ENCODE data around the gene ZNF132. TPM values are rescaled to one million over a fixed set of nuclear protein-coding genes. Genes with fewer than 3 reads are reported as not detected.

ZNF132 gene
- total RNA-seq, 4 donors from 2014 or later, result 3.0 to 5.1 (median 3.5) TPM

DNA sequence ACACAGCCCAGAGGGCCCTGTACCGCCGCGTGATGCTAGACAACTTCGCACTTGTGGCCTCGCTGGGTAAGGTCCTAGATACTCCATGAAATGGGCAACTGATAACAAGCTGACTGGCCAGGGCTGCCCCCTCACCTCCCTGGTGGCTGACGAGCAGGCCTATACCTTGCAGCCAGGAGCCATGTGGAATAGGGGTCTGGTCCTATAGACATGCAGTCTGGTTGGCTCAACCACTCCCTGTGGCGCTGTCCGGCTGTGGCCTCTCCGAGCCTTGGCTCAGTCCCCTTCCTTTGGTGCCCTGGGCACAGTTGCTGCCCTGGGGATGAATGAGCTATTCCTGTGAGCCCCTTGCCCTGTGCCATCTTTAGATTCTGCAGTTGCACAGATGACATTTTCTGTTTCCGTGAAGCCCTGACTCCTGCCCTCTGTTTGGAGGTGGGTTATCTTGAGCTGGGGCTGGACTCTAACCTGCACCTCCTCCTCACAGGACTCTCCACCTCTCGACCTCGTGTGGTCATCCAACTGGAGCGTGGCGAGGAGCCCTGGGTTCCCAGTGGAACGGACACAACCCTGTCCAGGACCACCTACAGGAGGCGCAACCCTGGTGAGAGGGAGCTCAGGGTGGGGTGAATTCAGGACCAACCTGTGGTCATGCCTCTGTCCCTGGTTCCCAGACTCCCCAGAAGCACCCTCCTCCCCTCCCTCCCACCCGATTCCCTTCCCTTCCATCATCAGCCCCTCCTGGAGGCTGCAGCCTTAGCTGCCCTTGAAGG, 29.5 kb upstream of the ZNF132 start:
- Histone ChIP-seq H3K27ac (no peak overlapping the region), H3K9me3 (no peaks in the 10 kb centered on the region), H3K36me3 (peaks cover 0 to 18% (median 5%) of the 10 kb centered on the region in 4 donors), H3K4me1 (peaks cover 6 to 15% (median 8%) of the 10 kb centered on the region in 4 donors), H3K4me3 (no peak overlapping the region), H3K27me3 (no peaks in the 10 kb centered on the region)
- TF ChIP-seq POLR2A (IDR thresholded peaks at IDR 0.05) (no peak), EP300 (IDR thresholded peaks at IDR 0.05; ENCODE audit: low read depth) (no peak), POLR2AphosphoS5 (IDR thresholded peaks at IDR 0.05) (no peak)
- TF ChIP-seq, protein P1, sequence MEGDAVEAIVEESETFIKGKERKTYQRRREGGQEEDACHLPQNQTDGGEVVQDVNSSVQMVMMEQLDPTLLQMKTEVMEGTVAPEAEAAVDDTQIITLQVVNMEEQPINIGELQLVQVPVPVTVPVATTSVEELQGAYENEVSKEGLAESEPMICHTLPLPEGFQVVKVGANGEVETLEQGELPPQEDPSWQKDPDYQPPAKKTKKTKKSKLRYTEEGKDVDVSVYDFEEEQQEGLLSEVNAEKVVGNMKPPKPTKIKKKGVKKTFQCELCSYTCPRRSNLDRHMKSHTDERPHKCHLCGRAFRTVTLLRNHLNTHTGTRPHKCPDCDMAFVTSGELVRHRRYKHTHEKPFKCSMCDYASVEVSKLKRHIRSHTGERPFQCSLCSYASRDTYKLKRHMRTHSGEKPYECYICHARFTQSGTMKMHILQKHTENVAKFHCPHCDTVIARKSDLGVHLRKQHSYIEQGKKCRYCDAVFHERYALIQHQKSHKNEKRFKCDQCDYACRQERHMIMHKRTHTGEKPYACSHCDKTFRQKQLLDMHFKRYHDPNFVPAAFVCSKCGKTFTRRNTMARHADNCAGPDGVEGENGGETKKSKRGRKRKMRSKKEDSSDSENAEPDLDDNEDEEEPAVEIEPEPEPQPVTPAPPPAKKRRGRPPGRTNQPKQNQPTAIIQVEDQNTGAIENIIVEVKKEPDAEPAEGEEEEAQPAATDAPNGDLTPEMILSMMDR (IDR thresholded peaks at IDR 0.05), result no peak
- intact Hi-C loops (cut with DNase I; ENCODE audit: low total_unique reads), result no loop called here
- 90 to 93% methylated on average over 5 to 17 of the region's 17 CpGs for WGBS, 2 donors (ENCODE audit: low coverage in 1 of 2)
- DNase-seq, result no peak
- in situ Hi-C loops (cut with MboI; ENCODE audit: low pct_ligation_motif_present in 1 of 4, low pct_unique_long_range_greater_than_20kb in 1 of 4, low sequenced_read_pairs in 3 of 4), result no loop called here

- Histone ChIP-seq H3K9me3 (no peaks in the 10 kb centered on the region), H3K36me3 (peaks cover 0 to 18% (median 5%) of the 10 kb centered on the region in 4 donors), H3K4me1 (peaks cover 6 to 15% (median 8%) of the 10 kb centered on the region in 4 donors), H3K27me3 (no peaks in the 10 kb centered on the region), H3K4me3 (no peak overlapping the region), H3K27ac (no peak overlapping the region)
- 61 to 89% methylated on average over 3 to 5 of the region's 5 CpGs for WGBS, 2 donors (ENCODE audit: low coverage in 1 of 2)
- DNase-seq, result no peak
- TF ChIP-seq POLR2AphosphoS5 (IDR thresholded peaks at IDR 0.05) (no peak), POLR2A (IDR thresholded peaks at IDR 0.05) (no peak), EP300 (IDR thresholded peaks at IDR 0.05; ENCODE audit: low read depth) (no peak)
- TF ChIP-seq, protein P1 (IDR thresholded peaks at IDR 0.05), result no peak
- intact Hi-C loops (cut with DNase I; ENCODE audit: low total_unique reads), result no loop called here
- in situ Hi-C loops (cut with MboI; ENCODE audit: low pct_ligation_motif_present in 1 of 4, low pct_unique_long_range_greater_than_20kb in 1 of 4, low sequenced_read_pairs in 3 of 4), result no loop called here
Observed at GRCh38 chr19:58468216-58468839, 28.4 kb upstream of the ZNF132 start.

GRCh38 chr19:58466760-58467589, 27.0 kb upstream of the ZNF132 start, which contains the start of gene ZNF324:
ZNF324 (plus strand) TSS chr19:58467080; CDS start chr19:58469186, 2,106 bp downstream.
- peak; percentile 99 for DNase-seq
- 1% methylated on average over 65 of the region's 92 CpGs; no CpG with 5 or more reads in 1 of the 2 donors for WGBS, 2 donors (ENCODE audit: low coverage in 1 of 2)
- TF ChIP-seq EP300 (IDR thresholded peaks at IDR 0.05; ENCODE audit: low read depth), result no peak
- TF ChIP-seq, protein P1 (IDR thresholded peaks at IDR 0.05), result peak in 1 of 5 experiments; percentile 5
- peak; percentile 62 for TF ChIP-seq POLR2A (IDR thresholded peaks at IDR 0.05)
- TF ChIP-seq POLR2AphosphoS5 (IDR thresholded peaks at IDR 0.05), result peak; percentile 71 to 83 (median 78)
- Histone ChIP-seq H3K4me1 (peaks cover 6 to 15% (median 8%) of the 10 kb centered on the region in 4 donors), H3K36me3 (peaks cover 0 to 12% (median 4%) of the 10 kb centered on the region in 4 donors), H3K4me3 (peak within 1 kb of the TSS; percentile 93 to 99 (median 97)), H3K27me3 (no peaks in the 10 kb centered on the region), H3K9me3 (no peaks in the 10 kb centered on the region), H3K27ac (peak within 1 kb of the TSS; percentile 77 to 94 (median 86))
- intact Hi-C loops (cut with DNase I; ENCODE audit: low total_unique reads), result no loop called here
- in situ Hi-C loops (cut with MboI; ENCODE audit: low pct_ligation_motif_present in 1 of 4, low pct_unique_long_range_greater_than_20kb in 1 of 4, low sequenced_read_pairs in 3 of 4), result no loop called here
